CD4-positive, alpha-beta T cell (primary cell): Measurements from ENCODE around the gene GRK4. TPM values are rescaled to one million over a fixed set of nuclear protein-coding genes. Genes with fewer than 3 reads are reported as not detected.
"Not testable (repeated sequence)": the region's sequence is repeated elsewhere in the genome, so short reads cannot be mapped to it uniquely, and the experiment has no call there.

Experiments used
- ATAC-seq: fragments of 200-7000 bp; cut with Tn5 transposase; one replicate; pipeline ENCODE4 v1.10.0; 2022; ENCODE audit warnings: mild to moderate bottlenecking; ENCODE audit not compliant: poor library complexity
- CTCF ChIA-PET: fragments of 350-600 bp; sonication (Branson Sonifier 250); formaldehyde crosslinking; loops from one replicate; lab custom pipeline; 2021; ENCODE audit warnings: antibody characterized with exemption, inconsistent platforms; lab: Charles Lee
- POLR2A ChIA-PET: fragments of 350-600 bp; sonication (Branson Sonifier 250); formaldehyde crosslinking; loops from one replicate; lab custom pipeline; 2021; ENCODE audit warnings: antibody characterized with exemption, inconsistent platforms; lab: Charles Lee
- DNase-seq, 14 experiments: peaks; one replicate each; pipeline ENCODE4 v3.0.0-alpha.2; 2013 to 2020; ENCODE audit warnings: mixed read lengths in 2 of 14
- H3K27ac ChIP-seq, 2 donors: one replicate each; pipeline versions ENCODE4 v1.5.1 to v1.7.0; 2013; ENCODE audit warnings: low read length in 2 of 2, low read depth in 1 of 2, mild to moderate bottlenecking in 1 of 2
- H3K27me3 ChIP-seq, 2 experiments: 1 replicate in 1 of 2; 2 replicates in 1 of 2; pipeline versions ENCODE4 v1.6.1 to v1.7.0; 2013; ENCODE audit warnings: low read length in 2 of 2, control low read depth in 1 of 2, mild to moderate bottlenecking in 1 of 2, moderate library complexity in 1 of 2; ENCODE audit not compliant: insufficient read depth in 2 of 2, control insufficient read depth in 1 of 2
- H3K36me3 ChIP-seq: one replicate; pipeline ENCODE4 v1.6.1; 2013; ENCODE audit warnings: low read length, control low read depth; ENCODE audit not compliant: insufficient read depth
- H3K4me1 ChIP-seq: one replicate; pipeline ENCODE4 v1.6.1; 2013; ENCODE audit warnings: low read length, control low read depth; ENCODE audit not compliant: insufficient read depth
- H3K4me3 ChIP-seq: one replicate; pipeline ENCODE4 v1.5.1; 2013; ENCODE audit warnings: mild to moderate bottlenecking, low read length, moderate library complexity
- H3K9me3 ChIP-seq, 2 experiments: 1 replicate in 1 of 2; 2 replicates in 1 of 2; pipeline versions ENCODE4 v1.6.1 to v1.7.0; 2013; ENCODE audit warnings: low read length in 2 of 2, mild to moderate bottlenecking in 2 of 2, control low read depth in 1 of 2, moderate library complexity in 1 of 2; ENCODE audit not compliant: control insufficient read depth in 1 of 2, insufficient read depth in 1 of 2
- H3K27ac Mint-ChIP-seq: one replicate; pipeline ENCODE4 v1.8.0; 2020; ENCODE audit warnings: mixed read lengths
- H3K27me3 Mint-ChIP-seq: one replicate; pipeline ENCODE4 v1.8.0; 2021; ENCODE audit warnings: mixed read lengths
- H3K36me3 Mint-ChIP-seq: one replicate; pipeline ENCODE4 v1.8.0; 2021; ENCODE audit warnings: low read depth, mixed read lengths
- H3K4me1 Mint-ChIP-seq: one replicate; pipeline ENCODE4 v1.8.0; 2021; ENCODE audit warnings: low read depth, mixed read lengths
- H3K4me3 Mint-ChIP-seq: one replicate; pipeline ENCODE4 v1.8.0; 2020; ENCODE audit warnings: mild to moderate bottlenecking, mixed read lengths
- H3K9me3 Mint-ChIP-seq: one replicate; pipeline ENCODE4 v1.8.0; 2020; ENCODE audit warnings: mixed read lengths
- CTCF ChIP-seq: fragments of 200-600 bp; IDR thresholded peaks from one replicate; pipeline ENCODE4 v1.8.0; 2022; ENCODE audit warnings: antibody characterized with exemption, mild to moderate bottlenecking
- intact Hi-C, 2 experiments: fragments of 100-400 bp; cut with DNase I in 1 of 2; cut with micrococcal nuclease in 1 of 2; formaldehyde crosslinking; loops; one replicate each; pipeline versions ENCODE4 v1.15.1 to v1.9.0; 2023 to 2025; cut with DNase I, micrococcal nuclease
- total RNA-seq, 174 experiments: library from RNA in 2 of 174; stranded (reverse) in 2 of 174; gene quantifications; one replicate each; pipeline ENCODE4 v1.2.3 and lab custom pipeline; 2021 to 2026

Gene GRK4
- total RNA-seq, 2 experiments from 2014 or later: 1.2 to 1.8 TPM

GRCh38 chr4:2944586-2945526, 18.5 kb upstream of the GRK4 start:
- Histone ChIP-seq H3K36me3 (peaks cover 88% of the 10 kb centered on the region), H3K4me3 (no peak overlapping the region), H3K27ac (no peak overlapping the region), H3K4me1 (peaks cover 28% of the 10 kb centered on the region), H3K27me3 (no peaks in the 10 kb centered on the region), H3K9me3 (no peaks in the 10 kb centered on the region)
- no peak for TF ChIP-seq CTCF
- POLR2A ChIA-PET: interaction anchor here (0.6 to 1.4 kb wide), 3 partner anchors 10 to 825 kb away, joined by 3 to 4 read pairs (median 3); partner anchors contain the start of genes GRK4 and NOP14
- H3K9me3 Mint-ChIP-seq: no peaks in the 10 kb centered on the region
- no peak for ATAC-seq
- intact Hi-C loops: no loop called here
- H3K27ac Mint-ChIP-seq: no peak overlapping the region
- no peak overlapping the region for H3K4me3 Mint-ChIP-seq
- CTCF ChIA-PET: no interaction called here
- no peaks in the 10 kb centered on the region for H3K27me3 Mint-ChIP-seq
- no peaks in the 10 kb centered on the region for H3K4me1 Mint-ChIP-seq
- DNase-seq: no peak
- H3K36me3 Mint-ChIP-seq: peaks cover 99% of the 10 kb centered on the region

GRCh38 chr4:2945619-2946604, 17.5 kb upstream of the GRK4 start:
- H3K27ac ChIP-seq, H3K27ac Mint-ChIP-seq, H3K4me1 Mint-ChIP-seq, DNase-seq, H3K9me3 ChIP-seq, H3K4me3 ChIP-seq, H3K27me3 Mint-ChIP-seq, intact Hi-C loops, H3K9me3 Mint-ChIP-seq, CTCF ChIA-PET, ATAC-seq, H3K4me3 Mint-ChIP-seq, H3K27me3 ChIP-seq: not testable (repeated sequence)
- POLR2A ChIA-PET: interaction anchor here (0.6 to 1.8 kb wide), 2 partner anchors 17 to 826 kb away, joined by 3 to 5 read pairs; partner anchors contain the start of genes GRK4 and NOP14
- Histone ChIP-seq H3K4me1 (peaks cover 22% of the 10 kb centered on the region), H3K36me3 (peaks cover 88% of the 10 kb centered on the region)
- peaks cover 99% of the 10 kb centered on the region for H3K36me3 Mint-ChIP-seq

- no peak overlapping the region for H3K27ac Mint-ChIP-seq
- no peak overlapping the region for H3K27ac ChIP-seq
Measured at GRCh38 chr4:2946812-2947600, 16.4 kb upstream of the GRK4 start.

More at GRCh38 chr4:2946812-2947600, 16.4 kb upstream of the GRK4 start:
- Histone ChIP-seq H3K9me3 (no peaks in the 10 kb centered on the region), H3K27me3 (no peaks in the 10 kb centered on the region), H3K4me1 (peaks cover 12% of the 10 kb centered on the region), H3K36me3 (peaks cover 90% of the 10 kb centered on the region), H3K4me3 (no peak overlapping the region)
- Mint-ChIP-seq H3K4me3 (no peak overlapping the region), H3K36me3 (peaks cover 96% of the 10 kb centered on the region), H3K27me3 (no peaks in the 10 kb centered on the region), H3K4me1 (no peaks in the 10 kb centered on the region), H3K9me3 (no peaks in the 10 kb centered on the region)
- CTCF ChIA-PET: no interaction called here
- POLR2A ChIA-PET: interaction anchor here (1.8 kb wide), 1 partner anchor 16 kb away, joined by 5 read pairs; the partner anchor contains the start of genes GRK4 and NOP14
- ATAC-seq (no peak), DNase-seq (no peak)
- intact Hi-C loops: no loop called here
- TF ChIP-seq CTCF: no peak
